Tibial nerve (tissue), 4 donors: ENCODE data around the gene CCDC88C.

Source experiments
- CTCF ChIP-seq, 5 experiments: fragments of 200-600 bp in 3 of 5; fragments of 450-650 bp in 2 of 5; sonication (generic) in 3 of 5; IDR thresholded peaks; one replicate each; pipeline ENCODE4 v1.5.1; 2016 to 2019; ENCODE audit warnings: antibody characterized with exemption in 5 of 5, mild to moderate bottlenecking in 3 of 5, moderate library complexity in 2 of 5
- EP300 ChIP-seq, 2 donors: sonication (generic); formaldehyde crosslinking; IDR thresholded peaks; one replicate each; pipeline ENCODE4 v1.6.1; 2017; ENCODE audit warnings: antibody characterized with exemption in 2 of 2, mild to moderate bottlenecking in 1 of 2
- POLR2A ChIP-seq, 2 donors: fragments of 450-650 bp; IDR thresholded peaks; one replicate each; pipeline ENCODE4 v1.6.1; 2017; ENCODE audit warnings: antibody characterized with exemption in 2 of 2, mild to moderate bottlenecking in 2 of 2, moderate library complexity in 2 of 2

GRCh38 chr14:91303924-91304229 lies 113.7 kb downstream of the CCDC88C start:
- TF ChIP-seq CTCF (IDR thresholded peaks at IDR 0.05) (no peak), POLR2A (IDR thresholded peaks at IDR 0.05) (no peak), EP300 (IDR thresholded peaks at IDR 0.05) (no peak)
